GM23338 (cell line): ENCODE data around the gene FAM229B.

ENCODE experiments used
- ETS1 ChIP-seq: IDR thresholded peaks from 2 replicates; pipeline ENCODE4 v1.6.1; 2016; ENCODE audit warnings: antibody characterized with exemption
- EZH2 ChIP-seq: fragments of 200-600 bp; sonication (generic); IDR thresholded peaks from one replicate; pipeline ENCODE4 v1.8.0; 2017; ENCODE audit warnings: antibody characterized with exemption, mild to moderate bottlenecking, low read depth; ENCODE audit not compliant: unreplicated experiment
- EZH2phosphoT487 ChIP-seq: fragments of 200-600 bp; sonication (generic); IDR thresholded peaks from one replicate; pipeline ENCODE4 v1.8.1; 2018; ENCODE audit warnings: antibody characterized with exemption; ENCODE audit not compliant: unreplicated experiment
- POLR2AphosphoS5 ChIP-seq: IDR thresholded peaks from 2 replicates; pipeline ENCODE4 v1.6.1; 2016; ENCODE audit warnings: antibody characterized with exemption, low read depth
- TF ChIP-seq, protein P1 (sequence below), 2 experiments: fragments of 200-600 bp in 1 of 2; sonication (generic) in 1 of 2; conservative IDR thresholded peaks; 2 replicates each; pipeline versions ENCODE4 v1.5.1 to v1.6.1; 2016 to 2017; ENCODE audit warnings: antibody characterized with exemption in 2 of 2, low read depth in 2 of 2, mild to moderate bottlenecking in 2 of 2, moderate library complexity in 1 of 2

- TF ChIP-seq, protein P1, sequence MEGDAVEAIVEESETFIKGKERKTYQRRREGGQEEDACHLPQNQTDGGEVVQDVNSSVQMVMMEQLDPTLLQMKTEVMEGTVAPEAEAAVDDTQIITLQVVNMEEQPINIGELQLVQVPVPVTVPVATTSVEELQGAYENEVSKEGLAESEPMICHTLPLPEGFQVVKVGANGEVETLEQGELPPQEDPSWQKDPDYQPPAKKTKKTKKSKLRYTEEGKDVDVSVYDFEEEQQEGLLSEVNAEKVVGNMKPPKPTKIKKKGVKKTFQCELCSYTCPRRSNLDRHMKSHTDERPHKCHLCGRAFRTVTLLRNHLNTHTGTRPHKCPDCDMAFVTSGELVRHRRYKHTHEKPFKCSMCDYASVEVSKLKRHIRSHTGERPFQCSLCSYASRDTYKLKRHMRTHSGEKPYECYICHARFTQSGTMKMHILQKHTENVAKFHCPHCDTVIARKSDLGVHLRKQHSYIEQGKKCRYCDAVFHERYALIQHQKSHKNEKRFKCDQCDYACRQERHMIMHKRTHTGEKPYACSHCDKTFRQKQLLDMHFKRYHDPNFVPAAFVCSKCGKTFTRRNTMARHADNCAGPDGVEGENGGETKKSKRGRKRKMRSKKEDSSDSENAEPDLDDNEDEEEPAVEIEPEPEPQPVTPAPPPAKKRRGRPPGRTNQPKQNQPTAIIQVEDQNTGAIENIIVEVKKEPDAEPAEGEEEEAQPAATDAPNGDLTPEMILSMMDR (conservative IDR thresholded peaks at IDR 0.05; ENCODE audit: low read depth in 2 of 2) = no peak
- TF ChIP-seq ETS1 (no peak), EZH2 (no peak), EZH2phosphoT487 (no peak), POLR2AphosphoS5 (no peak)
Observed at GRCh38 chr6:112038756-112039430, 48.5 kb upstream of the FAM229B start.
